BE2C (cell line): ENCODE data around the gene XG.

Source experiments
- DNase-seq: peaks from one replicate; pipeline ENCODE4 v3.0.0-alpha.2; 2020
- H3K27me3 ChIP-seq: fragments of 250-450 bp; sonication (Bioruptor Pico); 2 replicates; pipeline ENCODE4 v1.5.1; 2020; ENCODE audit warnings: mild to moderate bottlenecking
- H3K36me3 ChIP-seq: fragments of 250-450 bp; sonication (Bioruptor Pico); 2 replicates; pipeline ENCODE4 v1.5.1; 2020; ENCODE audit warnings: mild to moderate bottlenecking
- H3K4me1 ChIP-seq: fragments of 250-450 bp; sonication (Bioruptor Pico); 2 replicates; pipeline ENCODE4 v1.5.1; 2020
- H3K4me3 ChIP-seq: 2 replicates; pipeline ENCODE4 v1.5.1; 2011; ENCODE audit warnings: low read depth, low read length
- H3K9me3 ChIP-seq: fragments of 250-450 bp; sonication (Bioruptor Pico); 2 replicates; pipeline ENCODE4 v1.5.1; 2020
- TF ChIP-seq, protein P1 (sequence below): IDR thresholded peaks from 2 replicates; pipeline ENCODE4 v1.5.1; 2012; ENCODE audit warnings: mild to moderate bottlenecking, low read depth, low read length

XG gene

GRCh38 chrX:2846992-2847391 is 95.2 kb downstream of the XG start:
- Histone ChIP-seq H3K4me1 (no peaks in the 10 kb centered on the region), H3K36me3 (no peaks in the 10 kb centered on the region), H3K4me3 (no peak overlapping the region), H3K27me3 (no peaks in the 10 kb centered on the region), H3K9me3 (no peaks in the 10 kb centered on the region)
- TF ChIP-seq, protein P1, sequence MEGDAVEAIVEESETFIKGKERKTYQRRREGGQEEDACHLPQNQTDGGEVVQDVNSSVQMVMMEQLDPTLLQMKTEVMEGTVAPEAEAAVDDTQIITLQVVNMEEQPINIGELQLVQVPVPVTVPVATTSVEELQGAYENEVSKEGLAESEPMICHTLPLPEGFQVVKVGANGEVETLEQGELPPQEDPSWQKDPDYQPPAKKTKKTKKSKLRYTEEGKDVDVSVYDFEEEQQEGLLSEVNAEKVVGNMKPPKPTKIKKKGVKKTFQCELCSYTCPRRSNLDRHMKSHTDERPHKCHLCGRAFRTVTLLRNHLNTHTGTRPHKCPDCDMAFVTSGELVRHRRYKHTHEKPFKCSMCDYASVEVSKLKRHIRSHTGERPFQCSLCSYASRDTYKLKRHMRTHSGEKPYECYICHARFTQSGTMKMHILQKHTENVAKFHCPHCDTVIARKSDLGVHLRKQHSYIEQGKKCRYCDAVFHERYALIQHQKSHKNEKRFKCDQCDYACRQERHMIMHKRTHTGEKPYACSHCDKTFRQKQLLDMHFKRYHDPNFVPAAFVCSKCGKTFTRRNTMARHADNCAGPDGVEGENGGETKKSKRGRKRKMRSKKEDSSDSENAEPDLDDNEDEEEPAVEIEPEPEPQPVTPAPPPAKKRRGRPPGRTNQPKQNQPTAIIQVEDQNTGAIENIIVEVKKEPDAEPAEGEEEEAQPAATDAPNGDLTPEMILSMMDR: no peak
- DNase-seq: no peak

DNA sequence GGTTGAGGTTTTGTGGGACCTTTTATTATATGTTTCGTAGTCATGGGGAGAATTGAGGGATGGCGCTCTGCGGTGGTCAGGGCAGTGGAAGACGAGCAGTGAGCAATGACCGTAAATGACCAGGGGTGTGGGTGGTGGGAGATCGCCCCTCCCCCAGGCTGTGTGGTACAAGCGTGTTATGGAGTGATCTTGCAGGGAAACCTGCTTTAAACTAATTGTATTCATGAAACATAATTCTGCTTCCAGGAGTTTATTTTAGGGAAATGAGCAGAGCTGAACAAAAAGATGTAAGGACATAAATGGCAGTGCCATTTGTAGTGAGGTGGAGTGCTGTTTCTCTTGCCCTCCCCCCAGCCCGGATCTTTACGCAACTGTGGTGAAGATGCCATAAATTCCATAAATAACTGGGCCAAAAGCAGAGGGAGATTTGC is 97.0 kb downstream of the XG start:
- no peak overlapping the region for H3K4me3 ChIP-seq
- H3K36me3 ChIP-seq: no peaks in the 10 kb centered on the region
- TF ChIP-seq, protein P1: no peak
- no peaks in the 10 kb centered on the region for H3K4me1 ChIP-seq
- no peaks in the 10 kb centered on the region for H3K9me3 ChIP-seq
- DNase-seq: no peak
- no peaks in the 10 kb centered on the region for H3K27me3 ChIP-seq

GRCh38 chrX:2854918-2855317 is 103.1 kb downstream of the XG start:
- TF ChIP-seq, protein P1: no peak
- Histone ChIP-seq H3K36me3 (no peaks in the 10 kb centered on the region), H3K4me1 (no peaks in the 10 kb centered on the region), H3K27me3 (no peaks in the 10 kb centered on the region), H3K9me3 (no peaks in the 10 kb centered on the region), H3K4me3 (no peak overlapping the region)
- DNase-seq: no peak

GRCh38 chrX:2855761-2856160 is 103.9 kb downstream of the XG start:
- TF ChIP-seq, protein P1: no peak
- no peaks in the 10 kb centered on the region for H3K4me1 ChIP-seq
- no peaks in the 10 kb centered on the region for H3K9me3 ChIP-seq
- no peak for DNase-seq
- H3K27me3 ChIP-seq: no peaks in the 10 kb centered on the region
- no peak overlapping the region for H3K4me3 ChIP-seq
- no peaks in the 10 kb centered on the region for H3K36me3 ChIP-seq

- H3K27me3 ChIP-seq: no peaks in the 10 kb centered on the region
- H3K36me3 ChIP-seq: no peaks in the 10 kb centered on the region
- no peak for DNase-seq
- H3K4me1 ChIP-seq: no peaks in the 10 kb centered on the region
- H3K9me3 ChIP-seq: no peaks in the 10 kb centered on the region
- TF ChIP-seq, protein P1: no peak
- no peak overlapping the region for H3K4me3 ChIP-seq
Measured at GRCh38 chrX:2857566-2857965, 105.7 kb downstream of the XG start.

GRCh38 chrX:2859197-2859797 is 107.5 kb downstream of the XG start:
- H3K36me3 ChIP-seq: no peaks in the 10 kb centered on the region
- DNase-seq: no peak
- H3K27me3 ChIP-seq: no peaks in the 10 kb centered on the region
- no peak overlapping the region for H3K4me3 ChIP-seq
- TF ChIP-seq, protein P1: no peak
- H3K4me1 ChIP-seq: no peaks in the 10 kb centered on the region
- H3K9me3 ChIP-seq: no peaks in the 10 kb centered on the region
